RPMI7951 (cell line): ENCODE measurements around the gene OBSL1. TPM values are rescaled to one million over a fixed set of nuclear protein-coding genes. Genes with fewer than 3 reads are reported as not detected.

Experiments used
- DNase-seq: peaks from one replicate; pipeline ENCODE4 v3.0.0-alpha.2; 2012; ENCODE audit warnings: low read depth
- total RNA-seq: library from RNA; depleted of rRNA; stranded (reverse); fragments of >200 nt; shearing (Covaris generic); gene quantifications from 2 replicates; pipeline ENCODE4 v1.2.3, GENCODE V29; 2014; rRNA removed

OBSL1 gene
- total RNA-seq, 1 experiment from 2014 or later = 41.5 TPM

DNA sequence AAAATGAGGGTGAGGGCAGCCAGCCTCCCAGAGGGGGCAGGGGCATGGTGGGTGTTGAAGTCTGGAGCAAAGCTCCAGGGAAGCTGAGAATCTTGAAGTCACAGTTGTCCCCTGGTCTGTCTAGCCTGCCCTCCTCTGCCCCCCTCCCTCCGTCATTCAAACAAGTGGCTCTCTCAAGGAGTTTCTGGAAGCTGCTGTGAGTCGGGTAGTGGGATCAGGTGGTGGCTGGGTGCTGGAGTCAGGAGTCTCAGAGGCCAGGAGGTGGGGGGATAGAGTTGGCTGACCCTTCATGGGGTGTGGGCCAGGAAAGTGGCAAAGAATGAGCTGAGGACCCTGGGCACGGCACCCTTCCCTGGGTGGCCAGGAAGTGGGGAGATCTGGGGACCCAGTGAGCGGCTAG is 57.6 kb downstream of the OBSL1 start:
- DNase-seq = no peak

DNA sequence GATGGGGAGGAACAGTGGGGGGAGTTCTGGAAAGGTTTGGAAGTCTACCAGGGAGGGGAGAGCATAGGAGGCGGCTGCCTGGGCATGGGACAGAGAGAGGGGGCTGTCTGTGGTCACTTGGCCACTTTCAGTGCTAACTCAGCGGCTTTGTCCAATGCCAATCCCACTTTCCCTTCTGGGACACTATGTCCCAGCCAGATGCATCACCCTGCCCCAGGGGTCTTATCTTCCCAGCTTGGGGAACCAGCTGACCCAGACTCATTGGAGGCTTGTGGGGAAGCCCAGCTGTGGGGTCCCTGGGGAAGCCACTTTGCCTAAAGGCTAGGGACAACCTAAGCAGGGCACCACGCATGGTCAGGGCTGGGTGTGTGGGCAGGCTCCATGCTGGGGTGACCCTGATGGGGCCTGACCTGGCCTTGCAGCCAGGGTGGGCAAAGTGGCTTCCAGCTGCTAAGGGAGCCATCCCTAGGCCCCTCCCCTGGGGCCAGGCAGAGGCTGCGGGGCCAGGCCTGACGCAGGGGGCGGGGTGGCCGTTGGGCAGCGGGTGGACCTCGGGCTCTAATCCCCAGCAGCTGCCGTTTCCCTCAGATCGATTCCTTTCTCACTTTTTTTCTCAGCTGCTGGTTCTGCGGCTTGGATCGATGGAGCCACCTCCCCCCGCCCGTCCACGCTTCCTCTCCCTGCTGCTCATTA is 58.7 kb downstream of the OBSL1 start:
- no peak for DNase-seq

DNA sequence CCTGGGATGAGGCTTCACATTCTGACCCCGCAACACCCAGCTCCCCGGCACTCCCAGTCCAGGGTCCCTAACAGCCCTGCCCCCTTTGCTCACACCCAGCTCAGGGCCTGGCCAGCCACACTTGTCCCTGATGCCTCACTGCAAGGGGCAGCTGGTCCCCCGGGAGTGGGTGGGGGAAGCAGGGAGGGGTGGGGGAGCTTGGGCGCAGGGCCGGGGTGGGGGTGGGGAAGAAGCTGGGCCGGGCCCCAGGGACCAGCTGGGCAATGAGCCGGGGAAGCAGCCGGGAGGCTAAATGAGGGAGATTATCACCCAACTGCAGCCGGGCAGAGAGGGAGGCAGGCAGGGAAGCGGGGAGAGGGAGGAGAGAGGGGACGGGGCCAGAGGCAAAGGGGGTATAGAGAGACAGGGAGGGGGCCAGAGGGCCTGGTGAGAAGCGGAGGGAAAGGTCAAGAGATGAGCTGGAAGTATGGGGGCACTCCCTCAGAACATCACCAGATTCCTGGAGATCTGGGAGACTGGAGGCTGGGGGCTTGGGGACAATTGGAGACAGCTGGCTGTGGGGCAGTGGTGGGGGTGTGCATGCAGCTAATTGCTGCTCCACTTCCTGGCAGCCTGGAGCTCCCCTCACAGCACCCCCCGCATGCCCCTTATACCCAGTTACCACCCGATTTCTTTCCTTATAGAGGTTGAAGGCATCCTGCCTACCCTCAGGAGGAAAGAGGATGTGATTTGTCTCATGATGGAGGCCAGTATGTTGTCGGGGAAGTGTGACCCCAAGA is 59.6 kb downstream of the OBSL1 start:
- DNase-seq = no peak

DNA sequence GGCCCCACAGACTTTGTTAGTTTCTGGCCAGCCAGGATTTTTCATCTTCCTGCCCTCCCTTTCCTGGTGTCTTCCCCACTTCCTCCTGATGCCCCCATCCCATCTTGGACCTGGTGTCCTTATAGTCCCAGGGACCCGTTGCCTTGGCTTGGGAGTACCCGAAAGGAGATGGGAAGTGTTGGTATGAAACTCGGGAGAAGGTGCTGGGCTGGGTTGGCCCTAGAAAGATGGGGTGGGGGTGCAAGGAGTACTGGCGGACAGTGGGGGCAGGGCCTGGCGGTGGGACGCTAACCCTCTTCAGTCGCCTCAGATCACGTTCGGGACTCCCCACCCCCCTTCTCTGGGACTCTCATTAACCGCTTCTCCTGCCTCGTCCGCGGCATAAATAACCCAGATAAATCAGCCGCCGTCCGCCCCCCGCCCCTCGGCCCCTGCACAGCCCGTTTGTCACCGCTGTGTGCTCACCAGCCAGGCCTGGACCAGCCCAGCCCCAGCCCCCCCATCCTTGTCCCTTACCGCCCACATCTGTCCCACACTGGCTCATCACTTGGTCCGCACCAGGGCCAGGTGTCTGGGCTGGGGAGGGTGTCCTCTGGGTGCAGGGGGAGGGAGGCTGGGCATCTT is 60.7 kb downstream of the OBSL1 start:
- DNase-seq = no peak

DNA sequence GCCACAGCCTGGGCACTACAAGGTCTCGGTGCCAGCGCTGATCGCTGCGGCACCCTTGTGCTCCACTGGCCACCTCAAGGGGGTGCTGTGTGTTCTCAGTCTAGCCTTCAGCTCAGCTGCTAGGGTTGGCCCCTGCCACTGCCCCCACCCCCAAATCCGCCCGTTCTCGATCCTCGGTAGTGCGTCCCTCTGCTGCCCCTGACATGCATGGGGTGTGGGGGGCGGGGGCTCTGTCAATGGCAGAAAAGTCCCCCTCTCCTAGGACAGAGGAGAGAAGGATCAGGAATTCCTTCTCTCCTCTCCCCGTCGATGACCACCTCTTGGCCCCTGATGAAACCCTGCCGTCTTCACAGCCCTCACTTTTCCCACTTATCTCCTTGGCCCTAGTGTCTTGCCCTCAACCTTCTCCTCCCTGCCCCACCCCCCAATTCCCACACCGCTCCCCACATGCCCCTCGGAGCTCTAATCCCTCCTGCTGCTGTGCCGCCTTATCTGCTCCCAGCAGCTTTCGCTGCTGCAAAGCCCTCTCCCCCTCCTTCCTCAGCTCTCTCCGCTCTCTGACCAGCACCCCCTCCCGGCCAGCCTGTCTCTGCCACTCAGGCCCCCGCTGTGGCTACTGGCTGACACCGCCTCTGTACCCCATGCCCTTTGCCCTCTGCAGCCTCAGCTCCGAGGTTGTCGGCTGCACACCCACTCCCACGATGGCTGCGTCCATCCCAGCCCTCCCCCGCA is 61.4 kb downstream of the OBSL1 start:
- DNase-seq = peak; percentile 46

DNA sequence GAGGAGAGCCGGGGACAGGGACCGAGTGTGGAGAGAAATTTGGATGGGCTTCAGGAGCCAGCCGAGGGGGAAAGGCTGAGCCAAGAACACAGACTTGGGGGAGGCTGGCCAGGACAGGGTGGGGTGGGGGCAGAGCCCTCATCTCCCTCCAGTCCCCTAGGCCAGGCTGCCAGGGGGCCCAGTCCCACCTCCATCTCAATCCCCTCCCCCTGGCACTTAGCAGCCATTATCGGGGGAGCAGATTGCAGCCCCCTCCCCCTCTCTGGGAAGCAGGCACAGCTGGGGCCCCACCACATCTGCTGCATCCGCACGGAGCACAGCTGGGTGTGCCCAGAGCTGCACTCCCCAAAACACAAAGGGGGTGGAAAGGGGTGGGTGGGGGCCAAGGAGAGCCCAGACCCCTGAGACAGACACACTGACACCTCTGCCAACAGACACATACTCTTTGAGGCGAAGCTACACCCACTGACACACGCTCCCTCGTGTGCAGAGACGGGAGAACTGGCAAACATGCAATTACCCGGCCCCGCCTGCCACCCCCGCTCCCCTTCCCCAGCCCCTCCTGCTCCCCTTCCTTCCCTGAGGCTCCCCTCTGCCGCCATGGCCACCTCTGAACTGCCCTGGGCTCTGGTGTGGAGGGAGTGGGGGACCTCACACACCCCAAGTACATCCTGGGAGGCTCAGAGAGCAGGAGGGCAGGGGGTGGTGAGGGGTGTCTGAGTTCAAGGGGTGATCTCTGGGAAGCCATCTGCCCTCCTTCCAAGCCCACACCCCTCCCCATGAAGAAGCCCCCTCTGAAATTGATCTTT is 62.2 kb downstream of the OBSL1 start:
- no peak for DNase-seq

DNA sequence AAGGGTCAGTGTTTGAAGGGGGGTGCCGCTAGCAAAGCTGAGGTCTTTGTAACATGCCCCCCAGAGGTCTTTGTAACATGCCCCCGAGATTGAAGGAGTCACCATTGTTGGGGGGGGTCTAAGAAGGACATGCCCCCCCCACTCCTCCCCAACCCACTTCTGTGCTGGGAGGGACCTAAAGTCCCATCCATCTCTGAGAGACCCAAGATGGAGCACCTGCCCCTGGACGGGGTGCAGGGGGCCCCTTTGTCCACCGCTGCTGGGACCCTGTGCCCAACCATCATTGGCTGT is 63.0 kb downstream of the OBSL1 start:
- DNase-seq = no peak

DNA sequence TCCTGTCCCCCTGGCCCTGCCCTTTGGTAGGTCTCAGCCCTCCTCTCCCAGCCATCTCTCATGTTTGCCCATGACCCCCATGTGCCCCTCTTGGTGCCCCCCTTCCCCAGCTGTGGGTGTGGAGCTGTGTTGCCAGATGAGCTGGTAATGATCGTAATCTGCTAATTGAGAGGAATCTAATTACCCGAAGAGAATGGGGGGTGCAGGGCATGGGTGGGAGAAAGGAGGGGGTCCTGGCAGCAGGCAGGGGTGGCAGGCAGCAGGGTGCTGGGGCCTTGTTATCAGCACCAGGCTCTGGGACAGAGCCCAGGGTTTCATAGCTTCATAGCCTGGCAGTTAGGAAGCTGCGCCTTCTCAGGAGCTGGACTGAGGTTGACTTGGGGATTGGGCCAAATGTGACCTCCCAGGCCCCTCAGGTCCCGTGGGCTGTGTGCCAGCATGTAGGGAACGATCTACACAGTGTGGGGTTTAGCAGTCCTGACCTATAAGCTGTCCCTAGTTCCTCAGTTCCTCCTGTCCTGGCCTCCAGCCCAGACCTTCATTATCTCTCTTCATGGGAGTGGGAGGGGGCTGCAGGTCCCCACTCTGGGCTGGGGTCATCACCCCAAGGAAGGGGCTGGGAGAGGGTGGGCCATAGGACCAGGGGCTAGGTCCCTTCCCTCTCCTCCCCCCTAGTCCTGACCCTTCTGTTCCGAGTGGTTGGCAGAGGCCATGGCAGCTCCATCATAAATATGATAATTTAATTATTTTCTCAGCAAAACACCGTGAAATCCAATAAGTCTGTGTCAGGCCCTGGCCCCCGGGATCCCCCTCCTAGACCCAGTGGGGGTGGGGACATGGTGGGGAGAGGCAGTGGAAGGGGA is 63.5 kb downstream of the OBSL1 start:
- no peak for DNase-seq

DNA sequence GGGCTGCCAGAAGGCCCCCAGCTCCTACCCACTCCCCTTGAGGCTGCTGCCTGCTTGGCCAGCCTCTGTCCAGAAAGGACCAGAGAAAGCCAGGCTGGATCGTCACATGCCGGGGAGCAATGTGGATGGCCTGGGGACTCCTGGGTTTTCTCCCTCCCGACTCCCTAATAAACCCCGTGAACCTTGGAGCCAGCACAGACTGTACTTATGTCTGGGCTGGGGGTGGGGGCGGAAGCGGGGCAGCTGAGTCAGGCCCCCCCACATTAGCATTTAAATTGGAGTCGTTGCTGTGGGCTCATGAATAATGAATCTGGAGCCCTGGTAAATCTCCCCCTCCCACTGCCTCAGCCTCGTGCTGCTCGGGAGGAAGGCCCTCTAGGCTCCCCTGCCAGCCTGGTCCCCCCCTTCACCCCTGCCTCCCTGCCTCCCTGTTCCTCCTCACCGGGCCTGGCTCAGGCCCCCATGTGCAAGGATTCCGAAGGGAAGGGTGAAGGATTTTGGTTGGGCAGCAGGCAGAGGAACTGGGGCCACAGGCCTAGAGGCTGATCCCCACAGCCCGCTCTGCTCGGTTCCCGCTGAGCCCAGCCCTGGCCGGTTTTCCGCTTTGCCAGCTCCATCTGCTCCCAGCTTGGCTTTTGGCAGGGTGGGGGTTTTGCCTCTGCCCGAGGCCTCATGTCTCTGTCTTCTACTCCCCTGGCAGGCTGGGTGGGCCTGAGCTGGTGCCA is 64.4 kb downstream of the OBSL1 start:
- DNase-seq = no peak

DNA sequence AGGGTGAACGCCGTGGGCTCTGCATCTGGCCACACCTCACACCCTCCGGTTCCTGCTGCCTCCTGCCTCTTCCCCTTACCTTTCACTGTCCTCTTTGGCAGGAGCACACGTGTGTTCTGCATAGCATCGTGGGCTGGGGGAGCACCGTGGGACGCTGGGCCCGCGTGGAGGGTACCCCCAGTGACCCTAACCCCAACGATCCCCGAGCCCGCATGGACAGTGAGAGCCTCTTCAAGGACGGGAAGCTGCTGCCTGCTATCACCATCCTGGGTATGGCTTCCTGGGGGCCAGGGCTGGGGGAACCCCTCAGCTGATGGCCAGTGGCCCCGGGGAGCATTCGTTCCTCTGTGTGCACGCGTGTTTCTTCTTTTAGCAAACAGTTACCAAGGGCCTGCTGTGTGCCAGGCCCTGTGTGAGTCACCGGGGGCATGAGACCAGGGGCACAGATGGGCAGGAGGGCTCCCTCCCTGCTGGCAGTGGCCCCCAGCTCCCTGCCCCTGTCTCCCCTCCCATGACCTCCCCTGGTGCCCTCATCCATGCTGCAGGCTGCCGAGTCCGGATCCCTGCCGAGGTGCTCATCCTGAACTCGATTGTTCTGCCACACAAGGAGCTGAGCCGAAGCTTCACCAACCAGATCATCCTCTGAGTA is 65.1 kb downstream of the OBSL1 start:
- DNase-seq = no peak

DNA sequence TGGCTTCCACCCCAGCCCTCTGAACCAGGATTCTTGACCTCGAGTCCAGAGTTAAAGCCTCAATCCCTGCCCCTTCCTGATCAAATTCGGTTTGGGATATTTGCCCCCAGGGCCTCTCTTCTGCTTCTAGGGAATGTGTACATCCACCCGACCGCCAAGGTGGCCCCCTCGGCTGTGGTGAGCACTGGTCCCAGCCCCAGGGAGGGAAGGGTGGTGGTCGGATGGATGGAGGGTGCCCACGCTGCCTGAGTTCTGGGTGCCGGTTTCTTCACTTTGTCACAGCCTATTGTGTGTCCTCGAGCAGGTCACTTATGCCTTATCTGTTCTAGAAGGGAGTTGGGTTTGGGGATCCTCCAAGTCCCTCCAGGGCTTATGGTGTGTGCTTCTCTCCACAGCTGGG is 65.8 kb downstream of the OBSL1 start:
- DNase-seq = no peak

DNA sequence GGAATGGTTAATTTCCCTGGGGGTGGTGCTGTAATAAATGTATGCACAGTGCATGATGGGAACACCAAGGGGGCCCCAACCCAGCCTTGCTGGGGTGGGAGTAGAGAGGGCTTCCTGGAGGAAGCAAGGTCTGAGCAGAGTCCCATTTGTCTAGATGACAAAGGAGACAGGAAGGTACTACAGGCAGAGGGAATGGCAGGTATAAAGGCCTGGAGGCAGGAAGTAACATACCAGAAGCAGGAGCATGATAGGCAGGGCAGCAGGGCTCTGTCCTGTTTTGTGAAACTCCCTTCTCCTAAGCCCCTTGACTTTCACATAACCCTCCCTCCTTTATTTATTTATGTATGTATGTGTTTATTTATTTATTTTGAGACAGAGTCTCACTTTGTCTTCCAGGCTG is 68.7 kb downstream of the OBSL1 start:
- no peak for DNase-seq

DNA sequence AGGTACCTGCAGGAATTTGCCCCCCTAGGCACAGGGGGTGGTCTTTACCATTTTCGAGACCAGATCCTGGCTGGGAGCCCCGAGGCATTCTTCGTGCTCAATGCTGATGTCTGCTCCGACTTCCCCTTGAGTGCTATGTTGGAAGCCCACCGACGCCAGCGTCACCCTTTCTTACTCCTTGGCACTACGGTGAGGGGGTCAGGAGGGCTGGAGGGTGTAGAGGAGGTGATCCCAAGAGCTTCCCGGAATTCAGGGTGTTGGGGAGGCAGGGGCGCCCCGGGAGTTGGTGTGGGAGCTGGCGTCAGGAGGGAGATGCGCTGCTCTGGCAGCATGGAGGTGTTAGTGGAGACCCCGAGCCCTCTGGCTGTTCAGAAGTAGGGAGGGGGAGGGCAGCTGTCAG is 69.5 kb downstream of the OBSL1 start:
- DNase-seq = no peak

Other genes starting within 250 kb of the OBSL1 start
- not detected in 2 replicates for gene RESP18, start 238.8 kb downstream of the OBSL1 start, total RNA-seq
- gene DNPEP, start 183.6 kb downstream of the OBSL1 start, total RNA-seq = 80.4 and 101 TPM in 2 replicates
- gene DES, start 153.2 kb downstream of the OBSL1 start, total RNA-seq = 0.20 and 0.60 TPM in 2 replicates
- 32.7 and 33.3 TPM in 2 replicates for gene SPEG, start 136.7 kb downstream of the OBSL1 start, total RNA-seq
- 87.5 and 91.9 TPM in 2 replicates for gene GMPPA, start 72.6 kb downstream of the OBSL1 start, total RNA-seq
- gene ASIC4, start 57.1 kb downstream of the OBSL1 start, total RNA-seq = 0.10 TPM in 1 of 2 replicates, not detected in the other
- gene CHPF, start 27.7 kb downstream of the OBSL1 start, total RNA-seq = 73.7 and 98.6 TPM in 2 replicates
- gene TMEM198, start 27.5 kb downstream of the OBSL1 start, total RNA-seq = 2.3 and 2.6 TPM in 2 replicates
- gene INHA, start 771 bp upstream of the OBSL1 start, total RNA-seq = 0.10 and 0.12 TPM in 2 replicates
- gene STK11IP, start 26.3 kb upstream of the OBSL1 start, total RNA-seq = 16.8 and 20.7 TPM in 2 replicates
- 2.8 and 3.0 TPM in 2 replicates for gene SLC4A3, start 56.1 kb upstream of the OBSL1 start, total RNA-seq